ENCODE results near the gene COL4A1. TPM values are rescaled to one million over a fixed set of nuclear protein-coding genes. Genes with fewer than 3 reads are reported as not detected.
A peak's percentile ranks its signal among the peaks of the same experiment; 100 is the strongest.

COL4A1 gene
- total and polyA plus RNA-seq, 2 donors from 2014 or later = 53.0 to 218 TPM

- H3K9me3 ChIP-seq (ENCODE audit: control insufficient read depth in 2 of 3, insufficient read depth in 1 of 3, low read length in 3 of 3) = no peaks in the 10 kb centered on the region
- no peak for TF ChIP-seq CTCF (IDR thresholded peaks at IDR 0.05; ENCODE audit: borderline replicate concordance, extremely low read depth, insufficient read depth)
These were observed 34.7 kb downstream of the COL4A1 start for GRCh38 chr13:110272227-110272626.

GRCh38 chr13:110271313-110271712 is 35.6 kb downstream of the COL4A1 start:
- Histone ChIP-seq H3K4me1 (ENCODE audit: control insufficient read depth in 2 of 3, insufficient read depth in 2 of 3, low read depth in 1 of 3, low read length in 3 of 3) (peaks cover 0 to 11% (median 10%) of the 10 kb centered on the region in 3 donors), H3K9me3 (ENCODE audit: control insufficient read depth in 2 of 3, insufficient read depth in 1 of 3, low read length in 3 of 3) (no peaks in the 10 kb centered on the region), H3K4me3 (ENCODE audit: low read length in 3 of 3) (no peak overlapping the region), H3K36me3 (ENCODE audit: control insufficient read depth in 2 of 3, insufficient read depth in 3 of 3, low read length in 3 of 3) (no peaks in the 10 kb centered on the region), H3K27ac (ENCODE audit: low read depth in 2 of 2, low read length in 2 of 2) (no peak overlapping the region), H3K9ac (ENCODE audit: low read length in 3 of 3) (no peak overlapping the region), H3K27me3 (ENCODE audit: control insufficient read depth, insufficient read depth, low read length) (no peaks in the 10 kb centered on the region)
- TF ChIP-seq CTCF (IDR thresholded peaks at IDR 0.05; ENCODE audit: borderline replicate concordance, extremely low read depth, insufficient read depth) = no peak
- no peak for FAIRE-seq
- intact Hi-C loops (cut with DNase I) = no loop called here
- DNase-seq = peak in 1 of 5 donors; percentile 9

More at GRCh38 chr13:110272227-110272626, 34.7 kb downstream of the COL4A1 start:
- intact Hi-C loops (cut with DNase I) = no loop called here
- DNase-seq (peak in 1 of 5 donors; percentile 7), FAIRE-seq (no peak)
- H3K9ac ChIP-seq (ENCODE audit: low read length in 3 of 3) = no peak overlapping the region
- no peak overlapping the region for H3K27ac ChIP-seq (ENCODE audit: low read depth in 2 of 2, low read length in 2 of 2)
- H3K27me3 ChIP-seq (ENCODE audit: control insufficient read depth, insufficient read depth, low read length) = no peaks in the 10 kb centered on the region
- H3K4me3 ChIP-seq (ENCODE audit: low read length in 3 of 3) = no peak overlapping the region
- H3K4me1 ChIP-seq (ENCODE audit: control insufficient read depth in 2 of 3, insufficient read depth in 2 of 3, low read depth in 1 of 3, low read length in 3 of 3) = peaks cover 0 to 10% (median 8%) of the 10 kb centered on the region in 3 donors
- H3K36me3 ChIP-seq (ENCODE audit: control insufficient read depth in 2 of 3, insufficient read depth in 3 of 3, low read length in 3 of 3) = no peaks in the 10 kb centered on the region

GRCh38 chr13:110270507-110270906 is 36.5 kb downstream of the COL4A1 start:
- TF ChIP-seq CTCF (IDR thresholded peaks at IDR 0.05; ENCODE audit: borderline replicate concordance, extremely low read depth, insufficient read depth) = no peak
- intact Hi-C loops (cut with DNase I) = no loop called here
- H3K9ac ChIP-seq (ENCODE audit: low read length in 3 of 3) = no peak overlapping the region
- FAIRE-seq (no peak), DNase-seq (peak in 1 of 5 donors; percentile 11)
- H3K4me3 ChIP-seq (ENCODE audit: low read length in 3 of 3) = no peak overlapping the region
- H3K36me3 ChIP-seq (ENCODE audit: control insufficient read depth in 2 of 3, insufficient read depth in 3 of 3, low read length in 3 of 3) = no peaks in the 10 kb centered on the region
- H3K27me3 ChIP-seq (ENCODE audit: control insufficient read depth, insufficient read depth, low read length) = no peaks in the 10 kb centered on the region
- no peaks in the 10 kb centered on the region for H3K9me3 ChIP-seq (ENCODE audit: control insufficient read depth in 2 of 3, insufficient read depth in 1 of 3, low read length in 3 of 3)
- no peak overlapping the region for H3K27ac ChIP-seq (ENCODE audit: low read depth in 2 of 2, low read length in 2 of 2)
- H3K4me1 ChIP-seq (ENCODE audit: control insufficient read depth in 2 of 3, insufficient read depth in 2 of 3, low read depth in 1 of 3, low read length in 3 of 3) = peaks cover 0 to 10% (median 9%) of the 10 kb centered on the region in 3 donors
